Loucy (cell line): ENCODE results near the gene GRIP1.

ENCODE experiments used
- H2AFZ ChIP-seq: fragments of 200-600 bp; sonication (generic); 2 replicates; pipeline ENCODE4 v1.6.0; 2016; ENCODE audit warnings: antibody characterized with exemption, mild to moderate bottlenecking, low read length, moderate library complexity
- H3F3A ChIP-seq: fragments of 200-600 bp; 2 replicates; pipeline ENCODE4 v1.6.0; 2016; ENCODE audit warnings: antibody characterized with exemption, low read depth, mild to moderate bottlenecking
- H3K27me3 ChIP-seq: fragments of 200-600 bp; sonication (generic); 2 replicates; pipeline ENCODE4 v1.6.1; 2014; ENCODE audit warnings: low read length, mild to moderate bottlenecking; ENCODE audit not compliant: insufficient read depth, poor library complexity, severe bottlenecking
- H3K36me3 ChIP-seq: fragments of 200-600 bp; sonication (generic); 2 replicates; pipeline ENCODE4 v1.6.1; 2016; ENCODE audit warnings: low read length; ENCODE audit not compliant: insufficient read depth
- H3K4me1 ChIP-seq: fragments of 200-600 bp; sonication (generic); 2 replicates; pipeline ENCODE4 v1.5.1; 2014; ENCODE audit warnings: low read length, mild to moderate bottlenecking; ENCODE audit not compliant: insufficient read depth, poor library complexity, severe bottlenecking
- H3K4me2 ChIP-seq: fragments of 200-600 bp; sonication (generic); 2 replicates; pipeline ENCODE4 v1.6.0; 2014; ENCODE audit warnings: antibody characterized with exemption, low read length, low read depth, mild to moderate bottlenecking; ENCODE audit not compliant: poor library complexity, severe bottlenecking
- H3K4me3 ChIP-seq: fragments of 200-600 bp; sonication (generic); 2 replicates; pipeline ENCODE4 v1.5.1; 2014; ENCODE audit warnings: low read length, mild to moderate bottlenecking, mixed read lengths; ENCODE audit not compliant: poor library complexity, severe bottlenecking
- H3K79me2 ChIP-seq: fragments of 200-600 bp; sonication (generic); 2 replicates; pipeline ENCODE4 v1.6.1; 2014; ENCODE audit warnings: low read length; ENCODE audit not compliant: insufficient read depth
- H3K9ac ChIP-seq: fragments of 200-600 bp; sonication (generic); 2 replicates; pipeline ENCODE4 v1.6.0; 2014; ENCODE audit warnings: mild to moderate bottlenecking, low read depth, low read length, moderate library complexity; ENCODE audit not compliant: poor library complexity, severe bottlenecking
- H3K9me2 ChIP-seq: fragments of 200-600 bp; sonication (generic); replicated peaks from 2 replicates; pipeline ENCODE4 v1.6.1; 2016; ENCODE audit warnings: low read depth, low read length, mixed read lengths
- H3K9me3 ChIP-seq: fragments of 200-600 bp; sonication (generic); 2 replicates; pipeline ENCODE4 v1.6.1; 2014; ENCODE audit warnings: mild to moderate bottlenecking, antibody characterized with exemption, low read length, low read depth; ENCODE audit not compliant: insufficient read depth
- H4K20me1 ChIP-seq: fragments of 200-600 bp; sonication (generic); 2 replicates; pipeline ENCODE4 v1.6.0; 2014; ENCODE audit warnings: antibody characterized with exemption, low read length, mild to moderate bottlenecking; ENCODE audit not compliant: insufficient read depth, poor library complexity, severe bottlenecking
- CTCF ChIP-seq: fragments of 200-600 bp; sonication (generic); conservative IDR thresholded peaks from 2 replicates; pipeline ENCODE4 v1.5.1; 2014; ENCODE audit warnings: mild to moderate bottlenecking, antibody characterized with exemption, low read length
- EZH2phosphoT487 ChIP-seq: fragments of 200-600 bp; IDR thresholded peaks from 2 replicates; pipeline ENCODE4 v1.6.1; 2018; ENCODE audit warnings: antibody characterized with exemption, mild to moderate bottlenecking, moderate library complexity, borderline replicate concordance

Gene GRIP1

GRCh38 chr12:66449531-66449930 is 229.3 kb downstream of the GRIP1 start:
- Histone ChIP-seq H3F3A (no peaks in the 10 kb centered on the region), H3K4me3 (no peak overlapping the region), H4K20me1 (no peaks in the 10 kb centered on the region), H3K9ac (no peak overlapping the region), H3K9me2 (no peaks in the 10 kb centered on the region), H3K4me1 (no peaks in the 10 kb centered on the region), H3K4me2 (no peak overlapping the region), H3K79me2 (no peaks in the 10 kb centered on the region), H3K9me3 (no peaks in the 10 kb centered on the region), H2AFZ (no peak overlapping the region), H3K27me3 (no peaks in the 10 kb centered on the region), H3K36me3 (no peaks in the 10 kb centered on the region)
- no peak for TF ChIP-seq EZH2phosphoT487
- TF ChIP-seq CTCF = no peak

GRCh38 chr12:66447643-66448042 is 231.2 kb downstream of the GRIP1 start:
- Histone ChIP-seq H3K4me2 (no peak overlapping the region), H3K27me3 (no peaks in the 10 kb centered on the region), H3F3A (no peaks in the 10 kb centered on the region), H3K4me3 (no peak overlapping the region), H2AFZ (no peak overlapping the region), H3K9me2 (no peaks in the 10 kb centered on the region), H4K20me1 (no peaks in the 10 kb centered on the region), H3K4me1 (no peaks in the 10 kb centered on the region), H3K9ac (no peak overlapping the region), H3K36me3 (no peaks in the 10 kb centered on the region), H3K9me3 (no peaks in the 10 kb centered on the region), H3K79me2 (no peaks in the 10 kb centered on the region)
- TF ChIP-seq EZH2phosphoT487 (no peak), CTCF (no peak)

- H3K79me2 ChIP-seq = no peaks in the 10 kb centered on the region
- H3K4me1 ChIP-seq = no peaks in the 10 kb centered on the region
- H3K9ac ChIP-seq = no peak overlapping the region
- H3K36me3 ChIP-seq = no peaks in the 10 kb centered on the region
- no peak overlapping the region for H3K4me3 ChIP-seq
- H3F3A ChIP-seq = no peaks in the 10 kb centered on the region
- TF ChIP-seq EZH2phosphoT487 (no peak), CTCF (peak; percentile 16; the same call in 1 of the 2 replicates)
- H3K4me2 ChIP-seq = no peak overlapping the region
- H4K20me1 ChIP-seq = no peaks in the 10 kb centered on the region
- no peaks in the 10 kb centered on the region for H3K9me3 ChIP-seq
- H2AFZ ChIP-seq = no peak overlapping the region
- no peaks in the 10 kb centered on the region for H3K27me3 ChIP-seq
- no peaks in the 10 kb centered on the region for H3K9me2 ChIP-seq
Observed at GRCh38 chr12:66446276-66446675, 232.6 kb downstream of the GRIP1 start.
